GM18858 (cell line): ENCODE measurements around the gene PEX14.
"Not testable (repeated sequence)": the region's sequence is repeated elsewhere in the genome, so short reads cannot be mapped to it uniquely, and the experiment has no call there.

Experiments
- ATAC-seq: cut with Tn5 transposase; IDR thresholded peaks from one replicate; pipeline ENCODE4 v1.9.1; 2021; ENCODE audit not compliant: unreplicated experiment

PEX14 gene

DNA sequence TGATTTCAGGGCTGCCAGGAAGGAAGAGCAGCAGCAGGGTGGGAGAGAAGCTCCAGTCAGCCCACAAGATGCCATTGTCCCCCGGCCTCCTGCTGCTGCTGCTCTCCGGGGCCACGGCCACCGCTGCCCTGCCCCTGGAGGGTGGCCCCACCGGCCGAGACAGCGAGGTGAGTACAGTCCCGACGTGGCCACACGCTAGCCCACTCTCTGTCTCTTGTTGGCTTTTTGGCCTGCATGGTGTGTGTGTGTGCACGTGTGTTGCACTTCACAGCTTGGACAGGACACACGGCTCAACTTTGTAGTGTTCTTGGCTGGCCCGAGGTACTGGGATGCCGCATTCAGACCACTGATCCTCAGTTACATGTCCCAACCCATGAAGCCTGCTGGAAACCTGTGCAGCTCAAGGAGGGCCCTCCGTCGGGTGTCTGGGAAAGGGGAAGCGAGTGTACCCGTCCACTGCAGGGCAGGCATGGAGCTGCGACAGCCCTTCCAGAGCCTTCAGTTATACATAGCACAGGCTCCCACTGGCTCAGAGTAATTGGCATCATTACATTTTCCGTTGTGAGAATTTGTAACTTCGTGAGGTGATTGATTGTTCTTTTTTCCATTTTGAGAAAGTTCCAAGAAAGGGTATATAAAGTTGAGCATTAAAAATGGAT lies 24.5 kb upstream of the PEX14 start:
- ATAC-seq, result no peak

DNA sequence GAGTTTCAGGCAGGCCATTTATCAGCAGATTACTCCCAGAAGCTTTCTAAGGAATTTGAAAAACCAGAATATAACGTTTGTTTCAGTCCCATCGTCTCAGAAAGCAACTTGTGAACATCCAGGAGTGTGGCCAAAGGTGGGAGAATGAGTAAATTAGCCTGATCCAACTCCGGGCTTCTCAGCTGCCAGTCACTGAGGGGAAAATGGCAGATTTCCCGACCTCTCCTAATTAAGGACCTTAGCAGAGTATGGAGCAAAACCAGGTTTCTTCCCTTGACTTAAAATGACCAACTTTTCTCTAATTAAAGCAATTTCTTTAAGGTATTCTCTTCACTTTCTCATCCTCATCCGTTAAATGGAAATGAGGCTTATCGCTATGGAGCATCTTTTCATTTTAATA lies 23.9 kb upstream of the PEX14 start:
- ATAC-seq, result no peak

DNA sequence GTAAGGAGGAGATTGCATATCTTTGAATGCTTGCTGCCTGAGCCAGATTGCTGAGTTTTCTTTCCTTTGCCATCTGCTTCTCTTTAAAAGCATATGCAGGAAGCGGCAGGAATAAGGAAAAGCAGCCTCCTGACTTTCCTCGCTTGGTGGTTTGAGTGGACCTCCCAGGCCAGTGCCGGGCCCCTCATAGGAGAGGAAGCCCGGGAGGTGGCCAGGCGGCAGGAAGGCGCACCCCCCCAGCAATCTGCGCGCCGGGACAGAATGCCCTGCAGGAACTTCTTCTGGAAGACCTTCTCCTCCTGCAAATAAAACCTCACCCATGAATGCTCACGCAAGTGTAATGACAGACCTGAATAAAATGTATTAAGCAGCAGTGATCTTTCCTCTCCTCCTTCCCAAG lies 23.5 kb upstream of the PEX14 start:
- no peak for ATAC-seq

DNA sequence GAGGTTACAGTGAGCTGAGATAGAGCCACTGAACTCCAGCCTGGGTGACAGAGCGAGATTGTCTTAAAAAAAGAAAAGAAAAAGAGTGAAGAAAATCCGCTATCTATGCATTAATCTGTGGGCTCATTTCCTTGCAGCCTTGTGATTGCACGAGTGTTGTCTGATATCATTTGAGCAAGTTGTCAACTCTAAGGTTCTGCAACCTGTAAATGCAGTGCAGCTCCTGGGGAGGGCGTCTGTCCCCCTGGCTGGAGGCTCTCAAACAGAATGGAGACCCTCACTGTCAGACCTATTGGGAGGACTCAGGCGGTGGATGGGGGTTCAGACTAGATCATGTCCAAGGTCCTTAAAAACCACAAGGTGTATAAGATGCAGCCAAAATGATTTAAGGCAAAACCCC lies 18.7 kb upstream of the PEX14 start:
- ATAC-seq, result no peak

DNA sequence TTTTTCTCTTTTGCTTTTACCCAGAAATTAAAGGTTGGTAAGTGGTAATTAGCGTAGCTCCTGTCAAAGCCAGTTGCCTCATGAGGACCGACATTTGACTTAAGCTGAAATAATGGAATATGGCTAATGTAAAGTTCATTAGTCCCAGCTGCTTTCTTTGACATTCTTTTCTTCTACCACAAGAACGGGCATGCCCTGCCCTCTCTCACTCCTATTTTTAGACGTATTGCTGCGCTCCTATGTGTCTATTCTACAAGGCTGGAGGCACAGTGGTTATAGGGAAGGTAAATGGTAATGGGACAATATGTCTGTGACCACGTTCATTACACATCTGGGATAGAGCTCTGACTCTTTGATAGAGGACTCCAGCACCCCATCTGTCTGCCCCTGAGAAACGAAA lies 18.1 kb upstream of the PEX14 start:
- no peak for ATAC-seq

DNA sequence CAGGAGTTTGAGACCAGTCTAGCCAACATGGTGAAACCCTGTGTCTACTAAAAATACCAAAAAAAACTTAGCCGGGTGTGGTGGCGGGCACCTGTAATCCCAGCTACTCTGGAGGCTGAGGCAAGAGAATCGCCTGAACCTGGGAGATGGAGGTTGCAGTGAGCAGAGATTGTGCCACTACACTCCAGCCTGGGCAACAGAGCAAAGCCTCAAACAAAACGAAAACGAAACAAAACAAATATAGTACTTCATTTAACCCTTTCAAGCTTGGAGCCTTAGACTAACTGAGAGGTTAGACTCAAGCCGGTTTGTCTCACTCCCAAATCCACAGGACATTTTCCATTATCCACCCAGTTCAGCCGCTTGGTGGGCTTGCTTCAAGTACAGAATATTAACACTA lies 17.3 kb upstream of the PEX14 start:
- ATAC-seq, result not testable (repeated sequence)

DNA sequence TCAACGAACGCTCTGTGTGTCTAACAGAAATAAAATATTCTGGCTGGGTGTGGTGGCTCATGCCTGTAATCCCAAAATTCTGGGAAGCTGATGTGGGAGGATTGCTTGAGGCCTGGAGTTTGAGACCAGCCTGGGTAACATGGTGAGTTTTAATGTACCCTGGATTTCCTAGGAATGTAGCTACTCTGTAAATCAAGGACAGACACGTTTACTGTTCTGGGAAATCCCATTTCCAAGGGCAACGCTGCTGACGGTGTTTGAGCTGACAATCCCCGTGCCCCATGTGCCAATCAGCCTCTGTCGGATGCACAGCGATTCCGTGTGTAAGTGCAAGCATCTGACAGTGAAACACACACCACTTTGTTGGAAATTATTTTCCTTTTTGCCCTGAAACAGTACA lies 16.9 kb upstream of the PEX14 start:
- no peak for ATAC-seq

DNA sequence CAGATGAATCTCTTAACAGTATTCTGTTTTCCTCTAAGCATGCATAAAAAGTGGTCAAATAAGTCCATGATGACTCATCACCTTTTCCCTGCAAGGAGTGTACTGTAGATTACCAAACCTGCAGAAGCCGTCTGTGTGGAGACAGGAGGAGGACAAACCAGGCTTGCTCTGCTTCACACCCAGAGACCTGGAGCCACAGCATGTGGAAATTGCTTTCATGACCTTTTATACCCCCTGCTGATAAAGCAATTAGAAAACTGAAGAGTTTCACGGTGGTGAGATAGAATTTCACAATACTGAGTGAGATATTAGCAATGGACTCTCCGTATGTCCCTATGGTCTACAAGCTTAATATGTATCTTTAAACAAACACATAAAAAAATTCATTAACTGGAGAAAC lies 15.6 kb upstream of the PEX14 start:
- no peak for ATAC-seq

DNA sequence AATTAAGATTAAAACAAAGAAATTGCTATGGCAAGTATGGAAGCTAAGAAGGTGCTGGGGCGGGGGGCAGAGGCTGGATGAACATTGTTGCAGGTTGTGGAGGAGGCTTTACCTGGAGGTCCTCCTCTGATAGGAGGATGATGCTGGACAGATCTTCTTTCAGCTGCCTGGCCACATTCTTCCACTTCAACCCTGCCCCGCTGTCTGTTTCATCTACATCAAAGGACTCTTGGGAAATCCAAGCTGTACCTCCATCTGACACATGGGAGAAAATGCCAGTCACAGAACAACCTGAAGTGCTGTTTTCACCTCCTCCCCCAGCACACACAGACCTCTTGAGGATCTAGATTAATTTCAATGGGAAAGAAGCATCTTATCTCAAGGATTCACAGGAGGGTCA lies 7.7 kb upstream of the PEX14 start:
- ATAC-seq, result no peak

DNA sequence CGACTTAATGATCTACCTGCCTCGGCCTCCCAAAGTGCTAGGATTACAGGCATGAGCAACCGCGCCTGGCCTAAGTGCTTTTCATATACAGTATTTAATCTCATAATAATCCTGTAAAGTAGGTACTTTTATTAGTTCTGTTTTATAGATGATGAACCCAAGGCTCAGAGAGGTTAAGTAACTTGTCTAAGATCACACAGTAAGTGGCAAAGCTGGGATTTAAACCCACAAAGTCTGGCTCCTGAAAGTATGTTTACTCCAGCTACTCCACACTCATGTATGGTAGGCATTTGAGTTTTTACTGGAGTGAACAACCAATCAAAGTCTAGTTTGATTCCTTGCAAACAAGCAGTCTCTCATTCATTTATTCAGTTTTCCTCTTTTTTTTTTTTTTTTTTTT lies 4.7 kb upstream of the PEX14 start:
- ATAC-seq, result no peak

DNA sequence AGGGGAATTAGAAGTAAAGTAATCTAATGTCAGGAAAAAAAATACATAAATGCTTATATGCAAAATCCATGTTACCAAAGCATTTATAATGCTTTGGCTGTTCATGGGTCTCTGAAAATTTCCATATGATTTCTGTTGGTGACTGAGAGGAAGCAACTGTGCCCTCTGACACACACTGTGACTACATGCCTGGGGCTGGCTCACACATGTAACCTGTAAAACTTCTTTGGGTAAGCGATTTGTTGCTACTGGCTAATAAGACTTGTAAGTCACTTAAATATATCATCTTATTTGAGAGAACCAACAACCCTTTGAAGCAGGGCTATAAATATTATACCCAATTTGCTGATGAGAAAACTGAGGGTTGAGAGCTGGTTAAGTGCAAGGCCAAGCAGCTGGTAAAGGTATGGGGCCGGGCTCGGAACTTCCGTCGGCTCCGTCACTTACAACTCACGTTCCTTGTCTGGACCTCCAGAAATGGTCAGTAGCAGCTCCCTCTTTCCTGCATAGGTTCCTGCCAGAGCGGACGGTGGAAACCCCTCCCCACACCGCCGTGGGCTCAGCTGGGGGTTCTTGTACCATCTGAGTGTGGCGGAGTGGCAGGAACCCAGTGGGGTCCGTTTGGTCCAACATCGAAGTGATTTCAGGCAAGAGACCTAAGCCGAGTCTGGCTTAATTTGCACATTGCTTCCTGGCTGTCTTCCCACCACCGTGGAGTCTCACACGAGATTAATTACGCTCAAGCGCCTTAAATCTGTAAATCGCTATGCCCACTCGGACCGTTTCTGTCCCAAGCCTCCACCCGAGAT lies 3.1 kb upstream of the PEX14 start:
- no peak for ATAC-seq

DNA sequence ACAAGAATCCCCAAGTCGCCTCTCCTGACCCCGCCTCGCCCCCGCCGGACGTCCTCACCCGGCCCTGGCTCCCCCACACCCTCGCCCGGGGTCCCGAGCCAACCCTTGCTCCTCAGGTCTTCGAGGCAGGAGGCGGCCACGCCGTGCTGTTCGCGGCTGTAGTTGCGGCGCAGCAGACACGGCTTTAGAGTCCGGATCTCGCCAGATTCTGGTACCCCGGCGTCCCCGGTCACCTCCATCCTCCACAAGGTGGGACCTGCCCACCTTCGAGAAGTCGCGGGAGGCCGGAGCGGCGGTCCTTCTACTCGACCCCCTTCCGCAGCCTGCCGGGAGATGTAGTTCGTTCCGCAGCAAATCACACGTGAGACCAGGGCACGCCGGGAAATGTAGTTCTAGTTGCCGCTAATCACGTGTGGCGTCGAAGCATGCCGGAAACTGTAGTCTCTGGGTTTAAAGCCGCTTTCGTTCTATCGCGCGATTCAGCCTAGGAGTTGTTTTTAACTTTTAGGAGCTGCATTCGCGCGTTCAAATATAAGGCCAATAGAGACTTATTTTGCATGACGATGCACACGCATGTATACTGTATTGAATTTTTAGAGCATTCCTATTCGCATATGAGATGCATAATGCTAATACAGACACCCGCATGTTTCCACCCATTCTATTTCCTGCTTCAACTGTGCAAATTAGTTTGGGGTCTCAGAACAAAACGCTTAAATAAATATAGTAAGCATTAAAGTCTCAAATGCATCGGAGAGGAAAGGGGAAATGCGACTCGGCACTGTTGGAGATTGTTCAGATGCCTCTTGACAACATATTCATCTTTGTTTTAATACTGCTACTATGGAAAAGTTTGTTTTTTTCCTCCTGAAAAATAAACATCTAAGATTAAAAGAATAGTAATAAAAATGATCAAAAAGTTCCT lies 2.3 kb upstream of the PEX14 start, which contains the start of gene DFFA:
TSS of gene DFFA (minus strand) at position 310 of the 925 bp plus-strand sequence. CDS start at position 239, 71 bp downstream.
- peak; percentile 70 for ATAC-seq

DNA sequence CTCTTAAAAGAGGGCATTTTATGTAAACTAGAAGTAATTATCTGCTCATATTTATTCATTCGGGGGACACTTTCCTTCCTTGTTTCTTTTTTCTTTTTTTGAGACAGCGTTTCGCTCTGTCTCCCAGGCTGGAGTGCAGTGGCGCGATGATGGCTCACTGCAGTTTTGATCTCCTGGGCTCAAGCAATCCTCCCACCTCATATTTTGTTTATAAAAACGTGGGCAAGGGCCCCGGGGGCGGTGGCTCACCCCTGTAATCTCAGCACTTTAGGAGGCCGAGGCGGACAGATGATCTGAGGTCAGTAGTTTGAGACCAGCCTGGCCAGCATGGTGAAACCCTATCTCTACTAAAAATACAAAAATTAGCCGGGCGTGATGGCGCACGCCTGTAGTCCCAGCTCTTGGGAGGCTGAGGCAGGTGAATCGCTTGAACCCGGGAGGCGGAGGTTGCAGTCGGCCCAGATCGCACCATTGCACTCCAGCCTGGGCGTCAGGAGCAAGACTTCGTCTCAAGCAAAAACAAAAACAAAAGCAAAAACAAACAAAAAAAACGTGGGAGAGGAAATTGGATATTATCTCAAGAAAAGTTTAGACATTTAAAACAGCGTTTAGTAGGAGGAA lies 1.5 kb upstream of the PEX14 start:
- ATAC-seq, result no peak

DNA sequence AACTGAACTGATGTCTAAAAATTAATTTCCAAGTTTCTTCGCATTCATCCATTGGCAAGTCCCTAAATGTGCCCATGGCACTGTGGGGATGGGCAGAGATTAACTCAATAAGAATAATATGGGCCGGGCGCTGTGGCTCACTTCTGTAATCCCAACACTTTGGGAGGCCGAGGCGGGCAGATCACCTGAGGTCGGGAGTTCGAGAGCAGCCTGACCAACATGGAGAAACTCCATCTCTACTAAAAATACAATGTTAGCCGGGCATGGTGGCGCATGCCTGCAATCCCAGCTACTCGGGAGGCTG lies 489 bp upstream of the PEX14 start:
- not testable (repeated sequence) for ATAC-seq

DNA sequence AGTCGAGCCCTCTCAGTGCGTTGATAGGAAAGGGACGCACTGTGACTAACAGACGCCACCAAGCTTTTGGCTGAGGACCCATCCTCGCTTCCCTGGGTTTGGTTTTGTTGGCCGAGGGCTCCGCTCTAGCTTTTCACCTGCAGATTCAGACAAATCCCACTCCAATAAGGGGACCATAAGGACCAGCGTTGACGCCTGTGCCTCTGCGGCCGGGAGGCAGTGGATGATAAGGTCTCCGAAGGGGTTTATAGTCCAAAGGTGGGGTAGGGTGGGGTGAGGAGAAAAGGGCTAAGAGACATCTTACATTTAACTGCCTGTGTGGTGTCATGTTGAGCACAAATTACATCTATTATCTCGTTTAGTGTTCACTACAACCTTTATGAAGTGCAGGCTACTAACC lies 760 bp downstream of the PEX14 start:
- no peak for ATAC-seq

DNA sequence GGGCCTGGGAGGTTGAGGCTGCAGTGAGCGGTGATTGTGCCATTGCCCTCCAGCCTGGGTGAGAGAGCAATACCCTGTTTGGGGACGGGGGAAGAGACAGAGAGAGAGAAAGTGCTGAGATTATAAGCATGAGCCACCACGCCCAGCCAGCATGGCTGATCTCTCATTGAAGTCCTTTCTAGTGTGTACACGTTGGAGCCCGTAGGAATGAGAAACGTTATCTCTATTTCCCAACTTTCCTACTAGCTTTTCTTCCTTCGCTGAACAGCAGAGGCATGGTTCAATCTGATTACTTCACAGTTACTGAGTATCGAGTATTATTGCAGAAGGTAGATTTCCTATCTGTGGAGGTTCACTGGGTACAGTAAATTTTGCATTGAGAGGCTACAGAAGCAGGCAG lies 4.5 kb downstream of the PEX14 start:
- ATAC-seq, result no peak

DNA sequence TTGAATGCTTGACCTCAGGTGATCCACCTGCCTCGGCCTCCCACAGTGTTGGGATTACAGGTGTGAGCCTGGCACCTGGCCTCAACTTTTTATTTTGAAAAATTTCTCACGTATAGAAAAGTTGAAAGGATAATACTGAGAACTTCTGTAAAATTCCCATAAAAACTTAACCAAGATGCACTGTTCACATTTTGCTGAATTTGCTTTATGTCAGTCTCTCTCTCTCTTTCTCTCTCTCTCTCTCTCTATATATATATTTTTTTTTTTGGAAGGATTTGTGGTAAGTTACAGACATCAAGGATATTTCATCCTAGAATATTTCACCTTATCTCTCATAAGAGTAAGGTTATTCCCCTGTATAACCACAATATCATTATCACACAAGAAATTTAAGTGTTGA lies 5.9 kb downstream of the PEX14 start:
- ATAC-seq, result no peak

DNA sequence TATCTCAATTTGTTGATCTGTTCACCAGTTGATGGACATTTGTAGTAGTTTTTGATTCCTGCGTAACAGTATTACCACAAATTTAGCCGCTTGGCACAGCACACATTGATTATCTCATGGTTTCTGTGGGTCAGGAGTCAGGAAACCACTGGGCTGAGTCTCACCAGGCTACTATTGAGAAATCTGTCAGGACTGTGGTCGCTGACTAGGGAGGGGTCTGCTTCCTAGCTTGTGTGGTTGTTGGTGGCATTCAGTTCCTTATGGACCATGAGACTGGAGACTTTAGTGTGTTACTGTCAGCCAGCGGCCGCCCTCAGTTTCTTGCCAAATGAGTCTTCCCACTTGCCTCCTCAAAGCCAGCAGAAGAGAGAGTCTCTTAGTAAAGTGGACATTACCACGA lies 9.8 kb downstream of the PEX14 start:
- no peak for ATAC-seq

DNA sequence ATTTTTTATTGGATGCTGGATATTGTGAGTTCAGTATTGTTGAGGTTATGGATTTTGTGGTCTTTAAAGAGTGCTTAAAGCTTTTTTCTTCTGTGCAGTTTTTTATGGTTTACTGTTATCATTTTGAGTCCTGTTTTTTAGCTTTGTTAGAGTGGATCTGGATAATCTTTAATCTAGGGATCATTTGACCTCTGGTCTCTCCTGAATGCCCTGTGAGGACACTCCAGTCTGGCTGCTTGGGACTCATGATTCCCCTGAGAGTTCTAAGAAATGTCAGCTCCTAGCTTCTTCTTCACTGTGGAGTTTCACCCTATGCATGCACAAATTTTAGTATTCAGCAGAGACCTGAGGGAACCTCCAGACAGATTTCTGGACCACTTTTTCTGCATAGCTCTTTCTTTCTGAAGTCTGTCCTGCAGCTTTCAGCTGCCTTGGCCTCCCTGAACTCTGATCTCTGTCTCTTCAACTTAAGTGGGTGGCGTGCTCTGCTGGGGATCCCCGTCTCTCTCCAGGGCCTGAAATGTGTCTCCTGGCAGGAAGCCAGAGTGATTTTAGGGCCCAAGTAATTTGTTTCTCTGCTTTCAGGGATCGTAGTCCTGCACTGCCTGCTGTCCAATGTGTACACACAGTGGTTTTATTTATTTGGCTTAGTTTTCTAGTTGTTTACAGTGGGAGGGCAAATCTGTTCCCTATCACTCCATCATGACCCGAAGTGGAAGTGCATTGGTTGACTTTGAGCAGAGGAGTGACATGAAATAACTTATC lies 14.7 kb downstream of the PEX14 start:
- ATAC-seq, result no peak

DNA sequence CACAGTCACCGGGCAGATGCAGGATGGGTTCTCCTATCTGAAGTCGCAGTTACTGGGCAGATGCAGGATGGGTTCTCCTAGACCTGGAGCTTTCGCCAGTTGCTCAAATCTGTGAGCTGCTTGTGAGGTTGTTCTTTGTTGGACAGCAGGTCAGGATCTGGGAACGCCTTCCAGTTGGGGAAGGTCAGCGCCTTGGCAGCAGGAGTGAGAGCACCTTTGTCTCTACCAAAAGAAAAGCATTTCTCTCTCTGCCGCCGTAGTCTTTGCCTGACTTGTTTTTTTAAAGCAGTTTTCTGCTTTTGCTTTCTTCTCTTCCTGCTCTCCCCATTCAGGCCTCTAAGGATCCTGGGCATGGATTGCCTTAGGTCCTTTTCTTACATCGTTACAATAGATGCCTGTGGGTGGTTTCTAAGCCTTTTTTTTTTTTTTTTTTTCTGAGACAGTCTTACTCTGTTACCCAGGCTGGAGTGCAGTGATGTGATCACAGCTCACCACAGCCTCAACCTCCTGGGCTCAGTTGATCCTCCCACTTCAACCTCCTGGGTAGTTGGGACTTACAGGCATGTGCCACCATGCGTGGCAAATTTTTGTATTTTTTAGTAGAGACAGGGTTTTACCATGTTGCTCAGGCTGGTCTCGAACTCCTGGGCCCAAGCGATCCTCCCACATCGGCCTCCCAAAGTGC lies 15.7 kb downstream of the PEX14 start:
- ATAC-seq, result no peak
